H9 (cell line): ENCODE results near the gene RABGAP1L. TPM values are rescaled to one million over a fixed set of nuclear protein-coding genes. Genes with fewer than 3 reads are reported as not detected.

Source experiments
- DNase-seq: peaks from one replicate; pipeline ENCODE4 v3.0.0-alpha.2; 2017
- H2AFZ ChIP-seq: one replicate; pipeline ENCODE4 v1.6.1; 2013; ENCODE audit warnings: mild to moderate bottlenecking, low read length, control low read depth, moderate library complexity
- H2AK5ac ChIP-seq: 2 replicates; pipeline ENCODE4 v1.6.1; 2013; ENCODE audit warnings: low read length, control low read depth, mixed read lengths; ENCODE audit not compliant: insufficient read length
- H2BK120ac ChIP-seq: one replicate; pipeline ENCODE4 v1.6.1; 2013; ENCODE audit warnings: low read depth, mild to moderate bottlenecking, low read length, control low read depth, inconsistent platforms; ENCODE audit not compliant: poor library complexity, severe bottlenecking
- H2BK12ac ChIP-seq: 2 replicates; pipeline ENCODE4 v1.6.1; 2013; ENCODE audit warnings: low read length, control low read depth, mixed read lengths, low read depth; ENCODE audit not compliant: insufficient read length
- H2BK15ac ChIP-seq: 2 replicates; pipeline ENCODE4 v1.6.1; 2013; ENCODE audit warnings: low read depth, low read length, control low read depth
- H2BK20ac ChIP-seq: one replicate; pipeline ENCODE4 v1.6.1; 2013; ENCODE audit warnings: low read depth, mild to moderate bottlenecking, low read length, control low read depth, inconsistent platforms; ENCODE audit not compliant: poor library complexity, severe bottlenecking
- H2BK5ac ChIP-seq: 2 replicates; pipeline ENCODE4 v1.6.1; 2013; ENCODE audit warnings: low read length, control low read depth, mixed read lengths; ENCODE audit not compliant: insufficient read length
- H3K14ac ChIP-seq: 2 replicates; pipeline ENCODE4 v1.6.1; 2013; ENCODE audit warnings: low read length, control low read depth; ENCODE audit not compliant: insufficient read depth
- H3K18ac ChIP-seq: 2 replicates; pipeline ENCODE4 v1.6.1; 2013; ENCODE audit warnings: low read depth, mild to moderate bottlenecking, mixed read lengths, low read length, control low read depth; ENCODE audit not compliant: insufficient read length
- H3K23ac ChIP-seq: 2 replicates; pipeline ENCODE4 v1.6.1; 2013; ENCODE audit warnings: low read length, control low read depth, mixed read lengths, low read depth; ENCODE audit not compliant: insufficient read length
- H3K23me2 ChIP-seq: 2 replicates; pipeline ENCODE4 v1.6.1; 2013; ENCODE audit warnings: low read depth, mild to moderate bottlenecking, mixed read lengths, low read length, control low read depth; ENCODE audit not compliant: insufficient read length, poor library complexity, severe bottlenecking
- H3K27ac ChIP-seq: 2 replicates; pipeline ENCODE4 v1.5.1; 2013; ENCODE audit warnings: low read length, control low read depth, mixed read lengths, low read depth; ENCODE audit not compliant: insufficient read length
- H3K27me3 ChIP-seq: 2 replicates; pipeline ENCODE4 v1.6.1; 2013; ENCODE audit warnings: low read length, control low read depth, inconsistent platforms; ENCODE audit not compliant: insufficient read depth
- H3K4ac ChIP-seq: 2 replicates; pipeline ENCODE4 v1.6.1; 2013; ENCODE audit warnings: low read depth, mild to moderate bottlenecking, control low read depth, inconsistent platforms, low read length, moderate library complexity
- H3K4me1 ChIP-seq: 2 replicates; pipeline ENCODE4 v1.6.1; 2013; ENCODE audit warnings: low read length, control low read depth, inconsistent platforms; ENCODE audit not compliant: insufficient read depth
- H3K4me2 ChIP-seq: 2 replicates; pipeline ENCODE4 v1.6.1; 2013; ENCODE audit warnings: low read length, control low read depth, mixed read lengths; ENCODE audit not compliant: insufficient read length, insufficient read depth
- H3K56ac ChIP-seq: 2 replicates; pipeline ENCODE4 v1.6.1; 2013; ENCODE audit warnings: low read depth, mild to moderate bottlenecking, mixed read lengths, low read length, control low read depth; ENCODE audit not compliant: insufficient read length
- H3K79me1 ChIP-seq: 2 replicates; pipeline ENCODE4 v1.6.1; 2013; ENCODE audit warnings: low read depth, mild to moderate bottlenecking, moderate library complexity, low read length, control low read depth, inconsistent platforms; ENCODE audit not compliant: insufficient read depth, poor library complexity, severe bottlenecking
- H3K79me2 ChIP-seq: 2 replicates; pipeline ENCODE4 v1.6.1; 2013; ENCODE audit warnings: low read length, control low read depth, inconsistent platforms; ENCODE audit not compliant: insufficient read depth
- H3K9ac ChIP-seq: 2 replicates; pipeline ENCODE4 v1.6.1; 2013; ENCODE audit warnings: low read length, control low read depth, mixed read lengths; ENCODE audit not compliant: insufficient read length; ENCODE audit errors: extremely low read depth
- H3K9me3 ChIP-seq: one replicate; pipeline ENCODE4 v1.6.1; 2013; ENCODE audit warnings: low read depth, low read length, inconsistent platforms; ENCODE audit not compliant: control insufficient read depth
- H3T11ph ChIP-seq: one replicate; pipeline ENCODE4 v1.6.1; 2013; ENCODE audit warnings: mild to moderate bottlenecking, low read length, control low read depth, inconsistent platforms
- H4K20me1 ChIP-seq: one replicate; pipeline ENCODE4 v1.6.1; 2013; ENCODE audit not compliant: control insufficient read depth, insufficient read length, insufficient read depth
- H4K5ac ChIP-seq: 2 replicates; pipeline ENCODE4 v1.6.1; 2013; ENCODE audit warnings: low read depth, mild to moderate bottlenecking, mixed read lengths, low read length, control low read depth; ENCODE audit not compliant: insufficient read length
- H4K8ac ChIP-seq: replicated peaks from 2 replicates; pipeline ENCODE4 v1.6.1; 2013; ENCODE audit warnings: low read length, control low read depth, mixed read lengths, low read depth; ENCODE audit not compliant: insufficient read length
- H4K91ac ChIP-seq: 2 replicates; pipeline ENCODE4 v1.6.1; 2013; ENCODE audit warnings: low read depth, mild to moderate bottlenecking, moderate library complexity, mixed read lengths, low read length, control low read depth; ENCODE audit not compliant: insufficient read length
- H3K27ac Mint-ChIP-seq, 3 experiments: 2 replicates in 2 of 3; 3 replicates in 1 of 3; pipeline ENCODE4 v1.8.0; 2020 to 2021; ENCODE audit warnings: mixed read lengths in 3 of 3, mild to moderate bottlenecking in 1 of 3, moderate library complexity in 1 of 3
- H3K27me3 Mint-ChIP-seq: 2 replicates; pipeline ENCODE4 v1.8.0; 2021; ENCODE audit warnings: low read depth, mild to moderate bottlenecking, moderate library complexity, mixed read lengths
- H3K36me3 Mint-ChIP-seq, 3 experiments: 2 replicates in 2 of 3; 3 replicates in 1 of 3; pipeline ENCODE4 v1.8.0; 2020 to 2021; ENCODE audit warnings: low read depth in 3 of 3, mixed read lengths in 3 of 3; ENCODE audit not compliant: insufficient read depth in 1 of 3
- H3K4me1 Mint-ChIP-seq, 2 experiments: 2 replicates each; pipeline ENCODE4 v1.8.0; 2020; ENCODE audit warnings: mixed read lengths in 2 of 2
- H3K4me3 Mint-ChIP-seq, 2 experiments: 2 replicates in 1 of 2; 3 replicates in 1 of 2; pipeline ENCODE4 v1.8.0; 2020 to 2021; ENCODE audit warnings: mild to moderate bottlenecking in 2 of 2, mixed read lengths in 2 of 2, moderate library complexity in 1 of 2
- H3K9me3 Mint-ChIP-seq, 2 experiments: 2 replicates in 1 of 2; 3 replicates in 1 of 2; pipeline ENCODE4 v1.8.0; 2020; ENCODE audit warnings: mild to moderate bottlenecking in 2 of 2, mixed read lengths in 2 of 2, moderate library complexity in 1 of 2
- CTCF ChIP-seq: fragments of 200-600 bp; sonication (generic); conservative IDR thresholded peaks from 3 replicates; pipeline ENCODE4 v1.8.0; 2021; ENCODE audit warnings: antibody characterized with exemption, mild to moderate bottlenecking
- WGBS: extraction: QIAGEN DNeasy Blood & Tissue Kit; methylation state at CpG from one replicate; pipeline ENCODE4 v1.1.7; 2013; ENCODE audit warnings: missing lambda C conversion rate, low lambda C conversion rate, mixed read lengths; ENCODE audit not compliant: insufficient read length; ENCODE audit errors: extremely low coverage; 5-methylcytosine and 5-hydroxymethylcytosine counted together
- total RNA-seq: library from RNA; stranded (reverse); gene quantifications from 2 replicates; pipeline ENCODE4 v1.2.1, GENCODE V29; 2021

Gene RABGAP1L
- total RNA-seq, 1 experiment from 2014 or later, result 147 TPM

DNA sequence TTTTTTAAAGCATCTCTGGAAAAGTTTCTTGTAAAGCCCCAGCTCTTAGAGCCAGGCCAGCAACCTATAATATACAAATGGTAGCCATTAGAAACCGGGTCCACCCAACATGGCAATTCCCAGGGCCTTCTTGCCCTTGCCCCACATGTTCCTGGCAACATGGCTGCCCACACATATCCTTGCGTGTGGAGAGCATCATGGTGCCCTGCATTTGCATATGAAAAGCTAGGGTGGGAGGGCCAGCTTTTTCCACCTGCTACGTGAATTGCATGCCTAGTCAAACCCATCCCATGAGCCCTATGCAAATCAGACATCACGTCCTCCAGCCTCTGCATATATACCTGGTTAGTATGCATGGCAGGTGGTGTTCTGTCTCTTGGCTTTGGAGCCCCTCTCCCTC, 88.2 kb downstream of the RABGAP1L start:
- H4K5ac ChIP-seq, result no peak overlapping the region
- no peak overlapping the region for H3K9ac ChIP-seq
- no peaks in the 10 kb centered on the region for H3K9me3 ChIP-seq
- no peak overlapping the region for H3K27ac ChIP-seq
- H3K23ac ChIP-seq, result no peak overlapping the region
- H3K14ac ChIP-seq, result no peak overlapping the region
- no peaks in the 10 kb centered on the region for H4K20me1 ChIP-seq
- no peak overlapping the region for H2BK5ac ChIP-seq
- H3K27ac Mint-ChIP-seq, result no peak overlapping the region
- WGBS, result no CpG with 5 or more reads among the region's 4 CpGs
- no peaks in the 10 kb centered on the region; a peak in 1 of 4 replicates for H3K4me1 Mint-ChIP-seq
- H3K4ac ChIP-seq, result no peak overlapping the region
- H3K79me1 ChIP-seq, result no peaks in the 10 kb centered on the region
- no peak overlapping the region for H2BK15ac ChIP-seq
- no peak overlapping the region for H3K4me2 ChIP-seq
- TF ChIP-seq CTCF, result no peak
- no peak overlapping the region for H3K56ac ChIP-seq
- no peak overlapping the region for H3K18ac ChIP-seq
- H2AFZ ChIP-seq, result no peak overlapping the region
- H2BK120ac ChIP-seq, result no peak overlapping the region
- DNase-seq, result no peak
- no peak overlapping the region for H4K8ac ChIP-seq
- peaks cover 0 to 11% (median 2%) of the 10 kb centered on the region in 3 experiments; a peak in 4 of 7 replicates for H3K36me3 Mint-ChIP-seq
- H2BK20ac ChIP-seq, result no peak overlapping the region
- no peak overlapping the region for H2AK5ac ChIP-seq
- no peak overlapping the region for H3K4me3 Mint-ChIP-seq
- no peaks in the 10 kb centered on the region for H3K4me1 ChIP-seq
- H4K91ac ChIP-seq, result no peak overlapping the region
- H3K9me3 Mint-ChIP-seq, result no peaks in the 10 kb centered on the region
- H3K23me2 ChIP-seq, result no peaks in the 10 kb centered on the region
- H3K27me3 ChIP-seq, result no peaks in the 10 kb centered on the region
- H2BK12ac ChIP-seq, result no peak overlapping the region
- H3T11ph ChIP-seq, result no peak overlapping the region
- no peaks in the 10 kb centered on the region for H3K79me2 ChIP-seq
- H3K27me3 Mint-ChIP-seq, result no peaks in the 10 kb centered on the region
